HL-60/S4 treated with phorbol 12-myristate 13-acetate at 8.2 ng/mL for 4 days and 3 days (cell line): ENCODE measurements around the gene SLC1A2.

Experiments used
- in situ Hi-C: fragments of 300-500 bp; cut with MboI; formaldehyde crosslinking; loops from 2 replicates; pipeline ENCODE4 v1.15.0; 2022; ENCODE audit warnings: low sequenced_read_pairs

SLC1A2 gene

DNA sequence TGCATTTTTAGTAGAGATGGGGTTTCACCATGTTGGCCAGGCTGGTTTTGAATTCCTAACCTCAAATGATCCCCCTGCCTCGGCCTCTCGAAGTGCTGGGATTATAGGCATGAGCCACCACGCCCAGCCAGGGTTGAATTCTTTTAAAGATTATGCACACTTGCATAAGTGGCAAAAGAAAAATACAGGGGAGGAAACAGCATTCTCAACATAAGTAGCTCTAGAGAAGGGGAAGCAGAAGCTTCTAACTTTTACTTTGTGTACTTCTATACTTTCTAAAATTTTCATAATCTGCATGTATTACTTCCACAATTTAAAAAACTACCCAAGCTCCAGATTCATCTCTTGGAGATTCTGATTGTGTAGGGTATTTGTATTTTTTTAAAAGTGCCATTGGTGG is 108.0 kb downstream of the SLC1A2 start:
- in situ Hi-C loops = no loop called here

DNA sequence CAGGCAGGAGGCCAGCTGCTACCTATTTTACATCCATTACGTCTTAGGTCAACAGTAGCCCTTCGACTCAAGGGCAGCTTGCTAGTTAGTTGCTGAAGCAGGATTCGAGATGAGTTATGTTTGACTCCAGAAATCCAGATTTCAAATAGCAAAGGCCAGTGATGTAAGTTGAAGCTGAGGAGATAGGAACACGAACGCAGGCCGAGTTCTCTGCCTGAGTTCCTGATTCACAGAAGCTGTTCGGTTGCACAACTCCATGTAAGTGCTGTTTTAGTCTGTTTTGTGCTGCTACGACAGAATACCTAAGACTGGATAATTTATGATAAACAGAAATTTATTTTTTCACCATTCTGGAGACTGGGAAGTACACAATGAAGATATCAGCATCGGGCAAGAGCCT is 111.2 kb downstream of the SLC1A2 start:
- in situ Hi-C loops = no loop called here

DNA sequence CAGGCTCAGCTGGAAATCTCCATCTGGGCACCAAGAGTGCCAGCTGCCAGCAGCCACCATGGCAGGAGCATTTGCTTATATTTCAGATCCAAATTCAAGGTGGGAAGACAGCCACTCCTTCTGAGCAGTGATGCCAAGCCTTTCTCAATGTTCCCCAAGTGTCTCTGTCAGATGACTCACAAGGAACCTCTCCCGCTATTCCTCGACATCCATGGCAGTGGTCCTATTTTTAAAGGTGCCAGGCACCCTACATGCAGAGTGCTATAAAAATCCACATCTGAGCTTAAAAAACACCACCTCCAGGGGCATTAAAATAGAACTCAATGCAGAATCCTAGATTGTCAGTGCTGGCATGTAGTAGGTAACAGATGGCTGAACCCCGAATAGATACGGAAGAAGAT is 112.1 kb downstream of the SLC1A2 start:
- in situ Hi-C loops = no loop called here

DNA sequence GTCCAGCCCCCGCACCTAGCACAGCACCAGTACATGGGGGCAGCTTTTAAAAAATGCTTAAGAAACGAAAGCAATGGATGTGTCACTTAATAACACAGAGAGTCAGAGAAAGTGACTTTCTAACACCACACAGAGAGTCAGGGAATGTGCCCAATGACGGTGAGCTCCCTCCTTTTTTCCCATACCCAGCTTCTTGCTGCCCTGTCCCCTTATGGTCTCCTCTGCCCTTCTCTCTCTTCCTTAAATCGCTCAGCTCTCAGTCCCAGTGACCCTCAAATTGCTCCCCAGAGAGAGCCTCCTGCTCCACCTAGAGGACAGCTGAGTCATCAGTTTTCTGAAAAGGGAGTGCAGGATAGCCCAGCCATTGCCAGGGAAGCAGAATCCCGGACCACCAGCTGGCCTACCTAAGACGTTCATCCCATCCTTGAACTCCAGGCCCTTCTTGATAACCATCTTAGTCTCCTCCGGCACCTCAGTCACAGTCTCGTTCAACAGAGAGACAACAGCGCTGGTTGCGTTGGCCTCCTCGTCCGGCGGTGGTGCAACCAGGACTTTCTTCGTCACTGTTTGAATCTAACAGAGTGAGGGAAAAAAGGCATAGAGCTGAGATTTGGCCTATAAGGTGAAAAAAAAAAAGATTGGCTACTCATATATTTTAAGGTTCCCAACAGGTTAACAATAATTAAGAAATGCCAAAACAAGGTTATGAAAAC is 113.5 kb downstream of the SLC1A2 start:
- in situ Hi-C loops = no loop called here

DNA sequence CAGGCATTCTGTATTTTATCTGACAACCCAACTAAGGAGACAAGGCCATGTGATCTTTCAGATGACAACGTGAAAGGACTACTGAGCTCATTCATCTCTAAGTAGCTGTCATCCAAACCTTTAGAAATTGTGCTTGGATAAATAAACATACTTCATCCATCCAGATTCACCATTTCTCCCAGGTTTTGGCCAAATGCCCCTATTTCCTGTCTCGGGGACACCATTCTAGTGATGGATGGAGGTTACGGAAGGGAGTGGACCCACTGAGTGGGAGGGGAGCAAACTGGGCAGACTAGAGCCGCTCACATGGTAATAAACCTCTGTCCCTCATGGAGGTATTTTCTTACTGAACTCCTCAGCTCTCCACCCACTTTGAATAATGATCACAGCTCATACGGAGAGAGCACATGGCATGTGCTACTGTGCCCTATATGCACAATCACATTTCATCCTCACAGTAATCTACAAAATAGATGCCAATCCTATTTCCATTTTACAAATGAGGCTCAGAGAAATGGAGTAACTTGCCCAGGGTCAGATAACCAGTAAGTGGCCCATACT is 114.4 kb downstream of the SLC1A2 start:
- in situ Hi-C loops = no loop called here

DNA sequence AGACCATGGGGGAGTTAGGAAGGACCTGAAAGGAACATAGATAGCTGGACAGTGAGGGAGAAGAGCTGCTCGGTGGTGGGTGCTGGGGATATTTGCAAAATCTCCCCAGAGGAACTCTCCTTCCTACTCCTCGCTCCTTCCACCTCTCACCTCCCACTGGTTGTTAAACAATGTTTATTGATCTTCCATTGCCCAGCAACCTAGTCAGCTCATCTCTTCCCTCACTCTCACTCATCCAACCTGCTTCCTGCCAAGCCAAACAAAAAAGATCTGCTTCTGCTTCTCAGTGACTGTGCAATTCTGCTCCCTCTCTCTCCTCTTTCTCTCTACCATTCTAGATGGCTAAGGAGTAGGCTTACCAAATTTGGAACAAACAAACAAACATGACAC is 115.0 kb downstream of the SLC1A2 start:
- in situ Hi-C loops = no loop called here

DNA sequence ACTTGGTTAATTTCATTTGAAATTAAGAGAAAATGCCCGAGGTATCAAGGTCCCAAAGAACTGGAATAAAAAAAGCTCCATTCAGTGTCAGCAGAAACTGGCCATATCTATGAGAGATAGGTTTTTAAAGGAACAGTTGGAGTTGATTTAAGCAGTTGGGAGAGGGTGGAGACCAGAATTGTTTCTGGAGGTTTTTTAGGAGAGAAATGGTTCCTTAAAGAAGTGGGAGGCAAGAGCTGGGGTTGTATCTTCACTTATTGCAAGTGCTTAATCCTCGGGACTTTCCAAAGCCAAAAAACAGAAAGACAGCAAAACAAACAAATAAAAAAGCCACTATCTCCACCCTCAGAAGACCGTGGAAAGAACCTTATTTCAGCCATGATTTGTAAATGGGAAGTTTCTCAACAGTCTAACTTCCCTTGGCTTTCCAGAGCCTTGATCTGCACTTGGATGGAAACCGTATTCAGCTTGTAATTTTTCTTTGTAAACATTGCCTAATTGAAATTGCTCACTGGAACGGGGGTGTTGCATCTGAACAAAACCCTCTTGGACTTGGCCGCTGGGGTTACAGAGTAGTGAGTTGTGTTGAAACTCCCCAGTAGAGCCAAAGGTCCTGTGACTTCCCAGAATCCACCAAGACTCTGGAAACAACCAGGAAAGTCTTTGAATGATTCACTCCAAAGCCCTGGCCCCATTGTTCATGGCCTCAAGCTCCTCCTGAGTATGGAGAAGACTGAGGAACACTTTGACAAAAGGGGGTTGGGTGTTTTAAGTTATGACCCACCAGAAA is 115.6 kb downstream of the SLC1A2 start:
- in situ Hi-C loops = no loop called here

DNA sequence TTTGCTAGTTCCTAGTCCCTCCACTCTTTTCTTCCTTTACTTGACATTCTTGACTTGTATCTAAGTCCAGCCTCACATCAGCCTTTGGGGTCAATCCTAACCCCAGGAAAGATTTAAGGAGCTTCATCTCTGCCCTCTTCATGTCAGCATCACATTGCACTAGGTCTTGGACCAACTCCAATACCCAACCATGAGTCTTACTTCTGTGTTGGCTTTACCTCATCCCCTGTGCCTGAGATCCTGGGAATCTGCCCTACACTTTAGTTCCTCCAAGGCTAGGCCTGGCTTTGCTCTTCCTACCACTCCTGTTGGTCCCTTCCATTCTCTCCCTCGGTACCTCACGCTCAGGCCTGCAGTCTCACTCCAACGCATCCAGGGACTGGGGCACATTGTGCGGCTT is 117.0 kb downstream of the SLC1A2 start:
- in situ Hi-C loops = no loop called here

DNA sequence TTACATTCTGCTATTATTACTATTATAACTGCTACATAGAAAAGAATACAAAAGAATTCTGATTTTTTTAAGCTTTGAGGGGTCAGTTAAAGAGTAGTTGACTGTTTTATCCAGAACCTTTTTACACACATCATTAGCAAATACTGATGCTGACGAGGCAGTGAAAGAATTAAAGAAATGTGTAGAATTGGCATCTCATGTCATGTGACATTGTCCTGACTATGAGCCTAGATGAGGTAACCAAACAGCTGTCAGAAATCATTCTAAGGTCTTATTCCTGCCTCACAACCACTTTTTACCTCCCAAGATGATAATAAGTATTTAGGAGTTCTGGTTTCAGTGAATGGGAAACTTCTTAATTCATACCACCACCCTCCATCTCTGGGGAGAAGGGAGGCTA is 121.0 kb downstream of the SLC1A2 start:
- in situ Hi-C loops = no loop called here

DNA sequence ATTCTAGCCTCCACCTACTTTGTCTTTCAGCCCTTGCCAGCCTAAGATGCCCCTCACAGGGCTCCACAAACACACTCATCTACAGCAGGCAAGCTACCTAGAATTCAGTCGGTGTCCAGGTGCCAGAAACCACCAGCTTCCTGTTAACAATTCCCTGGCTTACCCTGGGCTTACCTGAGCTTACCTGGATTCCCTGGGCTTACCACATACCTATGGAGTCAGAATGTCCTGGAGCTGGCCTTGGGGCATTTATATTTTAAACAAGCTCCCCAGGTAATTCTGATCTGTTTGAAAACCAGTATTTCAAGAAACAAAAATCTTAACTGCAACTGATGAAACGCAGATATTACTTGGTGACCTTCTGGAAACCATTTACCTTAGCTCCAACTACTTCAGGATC is 123.6 kb downstream of the SLC1A2 start:
- in situ Hi-C loops = no loop called here

DNA sequence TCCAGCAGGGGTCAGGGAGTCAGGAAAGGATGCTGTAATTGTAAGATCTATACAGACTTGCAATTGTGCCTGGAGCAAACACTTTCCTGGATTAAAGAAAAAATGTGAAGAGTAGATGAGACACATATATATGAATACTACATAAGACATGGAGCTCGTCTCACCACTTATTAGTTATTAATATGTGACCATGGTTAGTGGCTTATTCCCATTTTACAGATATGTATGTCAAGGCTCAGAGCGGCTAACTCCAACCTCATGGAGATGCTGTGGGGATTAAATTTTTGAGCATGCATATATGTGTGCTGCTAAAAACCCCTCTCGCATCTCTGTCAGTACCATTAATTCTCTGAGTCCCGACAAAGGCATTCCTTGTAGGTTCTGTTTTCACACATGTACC is 125.7 kb downstream of the SLC1A2 start:
- in situ Hi-C loops = no loop called here

DNA sequence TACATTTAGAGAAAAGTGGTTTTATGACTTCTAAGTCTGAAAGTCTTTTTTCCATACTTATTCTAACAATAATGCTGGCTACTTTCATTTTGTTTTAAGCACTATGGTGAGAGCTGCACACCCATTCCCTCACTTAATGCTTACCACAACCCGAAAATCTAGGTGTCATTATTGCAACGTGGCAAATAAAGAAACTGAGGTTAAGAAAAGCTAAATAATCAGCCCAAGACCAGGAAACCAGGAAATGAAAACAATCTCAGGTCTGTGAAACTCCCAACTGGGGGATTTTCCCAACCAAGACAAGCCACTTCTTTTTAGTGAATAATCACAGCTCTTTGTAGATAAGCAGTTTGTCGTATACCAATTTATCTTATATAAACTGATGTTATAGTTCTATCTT is 126.3 kb downstream of the SLC1A2 start:
- in situ Hi-C loops = no loop called here

DNA sequence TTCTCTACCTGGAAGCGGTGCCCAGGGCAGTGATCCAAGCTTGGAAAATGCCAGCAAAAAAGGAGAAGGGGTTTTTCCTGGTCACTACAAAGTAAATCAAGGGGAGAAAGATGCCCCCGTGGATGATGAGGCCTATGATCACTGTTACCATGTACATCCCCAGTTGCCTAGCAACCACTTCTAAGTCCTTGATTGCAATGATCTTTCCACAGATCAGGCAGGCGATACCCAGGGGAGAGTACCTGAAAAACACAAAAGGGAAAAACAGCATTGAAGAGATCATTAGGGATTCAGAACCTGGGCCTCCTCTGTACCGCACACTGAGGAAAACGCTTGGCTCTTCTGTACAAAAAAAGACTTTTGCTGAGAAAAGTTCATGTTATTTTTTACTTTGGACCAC is 127.1 kb downstream of the SLC1A2 start:
- in situ Hi-C loops = no loop called here

DNA sequence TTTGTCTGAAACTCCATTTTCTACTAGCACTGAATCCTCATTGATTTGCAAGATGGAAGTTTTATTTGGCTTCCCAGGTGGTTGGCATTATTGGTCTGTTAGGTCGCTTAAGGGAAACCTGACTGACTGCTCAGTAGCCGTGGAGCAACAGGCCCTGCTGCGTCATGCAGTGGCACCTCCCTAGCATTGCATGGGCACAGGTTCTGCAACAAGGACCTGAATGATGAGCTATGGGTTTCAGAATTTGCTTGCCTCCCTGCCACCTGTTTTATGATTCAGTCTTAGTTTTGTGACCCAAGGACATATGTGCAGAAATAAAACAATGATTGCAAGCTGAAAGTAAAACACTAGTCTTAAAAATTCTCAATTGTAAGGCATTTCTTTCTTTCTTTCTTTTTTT is 128.5 kb downstream of the SLC1A2 start:
- in situ Hi-C loops = no loop called here

DNA sequence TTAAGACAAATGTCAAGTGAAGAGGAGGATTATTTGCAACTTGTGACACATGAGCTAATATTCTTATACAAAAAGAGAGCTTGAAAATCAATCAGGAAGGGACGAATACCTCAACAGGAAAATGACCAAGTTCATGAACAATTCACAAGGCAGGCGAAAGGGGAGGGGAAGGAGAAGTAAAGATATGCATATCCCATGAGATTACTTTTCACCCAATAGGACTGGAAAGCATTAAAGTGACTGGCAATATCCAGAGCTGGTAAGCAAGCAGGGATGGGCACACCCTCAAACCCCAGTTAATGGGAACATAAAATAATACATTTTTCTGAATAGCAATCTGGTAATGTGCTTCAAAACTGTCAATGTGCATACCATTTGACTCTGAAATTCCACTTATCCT is 129.5 kb downstream of the SLC1A2 start:
- in situ Hi-C loops = no loop called here

DNA sequence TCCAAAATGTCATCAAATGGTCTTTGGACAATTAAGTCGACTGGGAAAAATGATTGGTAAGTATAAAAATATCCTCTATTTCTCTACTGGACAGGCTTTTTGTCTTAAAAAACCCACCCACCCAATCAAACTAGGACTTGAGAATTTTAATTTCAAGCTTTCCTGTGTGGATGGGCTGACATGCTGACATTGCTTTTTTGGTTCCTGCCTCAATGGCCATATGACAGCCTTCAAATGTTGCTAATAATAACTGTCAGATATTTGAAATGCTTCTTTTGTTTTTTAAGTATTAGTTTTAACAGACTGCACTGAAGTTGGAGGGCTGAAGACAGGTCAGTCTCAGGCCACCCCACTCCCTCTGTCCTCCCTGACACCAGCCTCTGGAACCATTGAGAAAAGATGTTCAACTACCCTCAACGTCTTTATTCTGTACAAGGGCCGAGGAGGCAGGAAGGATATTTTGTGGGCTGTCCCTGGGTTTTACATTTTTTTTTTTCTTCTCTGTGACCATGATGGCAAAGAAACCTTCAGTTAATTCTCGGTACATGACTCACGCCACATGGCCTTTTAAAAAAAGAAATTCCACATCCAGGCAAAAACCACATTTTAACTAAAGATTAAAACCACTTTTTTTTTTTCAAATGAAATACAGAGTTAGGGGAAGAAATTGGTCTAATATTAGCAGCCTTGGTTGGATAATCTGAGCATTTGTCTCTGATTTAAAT is 130.4 kb downstream of the SLC1A2 start:
- in situ Hi-C loops = no loop called here

DNA sequence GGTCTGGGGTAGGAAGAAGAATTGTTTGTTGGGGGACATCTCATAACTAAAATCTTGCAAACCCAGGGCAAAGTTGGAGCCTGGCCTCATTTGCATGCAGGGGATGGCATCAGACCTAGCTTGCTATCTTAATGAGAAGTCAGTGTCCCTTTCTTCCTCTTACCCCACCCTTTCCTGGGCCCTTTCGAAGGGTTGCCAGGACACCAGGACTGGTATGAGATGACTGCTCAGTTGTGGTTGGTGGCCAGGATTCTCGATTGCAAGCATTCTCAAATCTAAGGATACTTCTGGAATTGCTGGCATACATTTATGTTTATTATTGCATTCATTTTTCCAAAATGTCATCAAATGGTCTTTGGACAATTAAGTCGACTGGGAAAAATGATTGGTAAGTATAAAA is 131.0 kb downstream of the SLC1A2 start:
- in situ Hi-C loops = no loop called here

DNA sequence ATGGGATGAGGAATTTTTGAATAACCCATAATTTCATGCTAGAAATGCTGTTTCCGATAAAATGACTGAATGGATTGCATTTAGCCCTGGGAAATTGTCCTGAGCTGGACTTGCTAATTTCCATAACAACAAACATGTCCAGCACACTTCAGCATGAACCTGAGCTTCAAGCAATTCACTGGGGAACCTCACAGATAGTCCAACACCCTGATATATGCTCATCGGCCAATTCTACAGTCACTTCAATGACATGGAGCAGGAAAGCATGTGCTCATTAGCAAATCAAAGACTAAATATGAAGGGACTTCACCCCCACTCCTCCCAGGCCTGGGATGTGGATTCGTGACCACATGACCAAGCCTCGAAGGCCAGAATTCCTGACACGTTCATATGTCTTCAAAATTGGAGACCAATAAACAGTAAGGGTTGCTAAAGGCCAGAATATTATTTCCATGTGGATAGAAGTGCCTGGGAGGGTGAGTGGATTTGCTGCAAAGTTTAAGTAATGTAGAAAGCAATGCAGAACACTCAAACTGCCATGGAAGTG is 131.9 kb downstream of the SLC1A2 start:
- in situ Hi-C loops = no loop called here

DNA sequence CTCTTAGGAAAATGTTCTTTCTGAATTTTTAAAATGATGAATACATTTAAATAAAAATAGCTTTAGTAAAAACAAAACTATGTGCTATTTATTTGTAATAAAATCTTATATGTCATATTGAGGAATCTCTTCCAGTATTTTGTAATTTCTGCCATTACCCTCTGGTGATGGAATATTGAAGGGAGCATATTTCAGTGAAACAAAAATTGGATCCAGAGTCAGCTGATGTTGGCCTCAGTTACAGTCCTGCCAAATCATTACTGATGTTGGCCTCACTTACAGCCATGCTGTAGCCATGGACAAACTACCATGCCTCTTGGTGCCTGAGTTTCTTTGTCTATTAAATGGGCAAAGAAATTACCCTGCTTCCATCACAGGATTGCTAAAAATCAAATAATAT is 133.2 kb downstream of the SLC1A2 start:
- in situ Hi-C loops = no loop called here

DNA sequence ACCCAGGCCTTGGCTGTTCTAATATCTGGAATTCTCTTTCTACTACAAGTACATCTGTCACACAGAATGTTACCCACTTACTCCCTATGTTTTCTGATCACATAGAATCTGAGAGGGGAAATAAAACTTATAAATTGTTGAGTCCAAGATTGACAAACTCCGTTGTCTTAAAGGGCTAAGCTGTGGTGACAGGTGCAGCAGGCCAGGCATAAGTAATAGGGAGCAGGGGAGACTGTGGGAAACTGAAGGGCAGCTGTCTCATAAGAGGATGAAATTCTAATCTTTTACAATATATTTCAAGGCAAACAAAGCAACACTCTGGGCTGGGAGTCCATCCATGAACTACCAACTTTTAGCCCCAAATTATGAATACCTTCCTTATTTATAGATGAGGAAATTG is 133.9 kb downstream of the SLC1A2 start:
- in situ Hi-C loops = no loop called here

DNA sequence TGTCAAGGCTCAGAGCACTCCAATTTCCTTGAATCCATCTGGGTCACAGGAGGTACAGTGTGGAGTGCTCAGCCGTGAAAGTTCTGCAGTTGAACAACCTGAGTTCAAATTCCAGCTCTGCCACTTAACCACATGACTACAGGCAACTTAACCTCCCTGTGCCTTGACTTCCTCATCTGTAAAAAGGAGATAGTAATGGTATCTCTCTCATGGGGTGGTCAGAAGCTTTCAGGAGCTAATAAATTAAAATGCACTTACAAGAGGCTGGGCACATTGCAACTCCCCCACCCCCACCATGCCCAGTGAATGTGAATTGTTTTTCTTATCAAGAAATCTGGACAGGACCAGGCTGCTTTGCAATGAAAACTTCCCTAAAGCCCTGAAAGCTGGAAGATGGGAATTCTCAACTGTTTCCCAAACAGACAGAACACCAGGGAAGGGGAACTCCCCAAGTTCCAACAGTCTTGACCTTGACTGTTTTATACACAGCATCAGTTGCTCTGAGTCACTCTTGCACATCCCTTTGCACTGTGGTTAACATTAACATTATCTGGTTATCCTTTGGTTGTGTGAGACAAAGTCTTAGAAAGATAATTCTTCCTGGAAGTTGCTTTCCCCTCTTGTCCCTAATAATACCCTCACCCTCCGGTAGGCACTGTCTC is 137.0 kb downstream of the SLC1A2 start:
- in situ Hi-C loops = no loop called here
